WTC11 (cell line): ENCODE measurements around the gene VCAN. TPM values are rescaled to one million over a fixed set of nuclear protein-coding genes. Genes with fewer than 3 reads are reported as not detected.

Source experiments
- ATAC-seq: fragments of 200-7000 bp; cut with Tn5 transposase; 2 replicates; pipeline ENCODE4 v1.10.0; 2021; ENCODE audit warnings: mild to moderate bottlenecking, moderate library complexity
- CTCF ChIA-PET: fragments of 300-600 bp; sonication (Branson Sonifier 250); formaldehyde crosslinking; loops from one replicate; lab custom pipeline; 2021; ENCODE audit warnings: antibody characterized with exemption; lab: Charles Lee
- POLR2A ChIA-PET: fragments of 350-600 bp; sonication (Branson Sonifier 250); formaldehyde crosslinking; loops from one replicate; lab custom pipeline; 2021; ENCODE audit warnings: antibody characterized with exemption; lab: Charles Lee
- DNase-seq: peaks from one replicate; pipeline ENCODE4 v3.0.0; 2021; ENCODE audit warnings: low spot score
- H3K27ac Mint-ChIP-seq: 2 replicates; pipeline ENCODE4 v1.8.0; 2021; ENCODE audit warnings: mixed read lengths
- H3K27me3 Mint-ChIP-seq: 2 replicates; pipeline ENCODE4 v1.8.0; 2021; ENCODE audit warnings: low read depth, mild to moderate bottlenecking, moderate library complexity, mixed read lengths
- H3K36me3 Mint-ChIP-seq: 2 replicates; pipeline ENCODE4 v1.8.0; 2021; ENCODE audit warnings: mixed read lengths
- H3K4me1 Mint-ChIP-seq: 2 replicates; pipeline ENCODE4 v1.8.0; 2022; ENCODE audit warnings: mixed read lengths
- H3K4me3 Mint-ChIP-seq: 2 replicates; pipeline ENCODE4 v1.8.0; 2021; ENCODE audit warnings: mild to moderate bottlenecking, moderate library complexity, mixed read lengths
- H3K9me3 Mint-ChIP-seq: 2 replicates; pipeline ENCODE4 v1.8.0; 2021; ENCODE audit warnings: mixed read lengths
- EMX1 ChIP-seq: fragments of 250-450 bp; sonication (Bioruptor Pico); IDR thresholded peaks from 2 replicates; pipeline ENCODE4 v1.8.0; 2021; ENCODE audit warnings: mild to moderate bottlenecking
- KAT7 ChIP-seq: sonication (generic); formaldehyde crosslinking; IDR thresholded peaks from 2 replicates; pipeline ENCODE4 v1.8.1; 2023; ENCODE audit warnings: missing genetic modification reagents, mild to moderate bottlenecking, borderline replicate concordance
- NFYB ChIP-seq: sonication (generic); formaldehyde crosslinking; conservative IDR thresholded peaks from 2 replicates; pipeline ENCODE4 v1.8.0; 2022; ENCODE audit warnings: low read depth, missing genetic modification reagents
- PRRX2 ChIP-seq: fragments of 250-450 bp; sonication (Bioruptor Pico); IDR thresholded peaks from 2 replicates; pipeline ENCODE4 v1.8.0; 2021; ENCODE audit warnings: mild to moderate bottlenecking
- ZBTB21 ChIP-seq: sonication (generic); formaldehyde crosslinking; IDR thresholded peaks from 2 replicates; pipeline ENCODE4 v1.8.1; 2023; ENCODE audit warnings: mild to moderate bottlenecking, missing genetic modification reagents, borderline replicate concordance
- total RNA-seq: library from RNA; stranded (reverse); gene quantifications from 3 replicates; pipeline ENCODE4 v1.2.3, GENCODE V29; 2021
- TF ChIP-seq, protein P1 (sequence below): sonication (generic); formaldehyde crosslinking; IDR thresholded peaks from 2 replicates; pipeline ENCODE4 v1.8.0; 2022; ENCODE audit warnings: mild to moderate bottlenecking, missing genetic modification reagents
- TF ChIP-seq, protein P2 (sequence below): fragments of 200-600 bp; IDR thresholded peaks from 2 replicates; pipeline ENCODE4 v1.8.0; 2022; ENCODE audit warnings: antibody characterized with exemption
- TF ChIP-seq, protein P3 (sequence below): sonication (generic); formaldehyde crosslinking; IDR thresholded peaks from 2 replicates; pipeline ENCODE4 v1.8.1; 2022; ENCODE audit warnings: mild to moderate bottlenecking, moderate library complexity, missing genetic modification reagents
- TF ChIP-seq, protein P4 (sequence below): sonication (generic); formaldehyde crosslinking; IDR thresholded peaks from 2 replicates; pipeline ENCODE4 v1.8.1; 2022; ENCODE audit warnings: low read depth, mild to moderate bottlenecking, moderate library complexity, missing genetic modification reagents, borderline replicate concordance
- TF ChIP-seq, protein P5 (sequence below): sonication (generic); formaldehyde crosslinking; conservative IDR thresholded peaks from 2 replicates; pipeline ENCODE4 v1.8.1; 2023; ENCODE audit warnings: mild to moderate bottlenecking, low read depth, missing genetic modification reagents, moderate library complexity

VCAN gene
- total RNA-seq, 1 experiment from 2014 or later = 276 TPM

DNA sequence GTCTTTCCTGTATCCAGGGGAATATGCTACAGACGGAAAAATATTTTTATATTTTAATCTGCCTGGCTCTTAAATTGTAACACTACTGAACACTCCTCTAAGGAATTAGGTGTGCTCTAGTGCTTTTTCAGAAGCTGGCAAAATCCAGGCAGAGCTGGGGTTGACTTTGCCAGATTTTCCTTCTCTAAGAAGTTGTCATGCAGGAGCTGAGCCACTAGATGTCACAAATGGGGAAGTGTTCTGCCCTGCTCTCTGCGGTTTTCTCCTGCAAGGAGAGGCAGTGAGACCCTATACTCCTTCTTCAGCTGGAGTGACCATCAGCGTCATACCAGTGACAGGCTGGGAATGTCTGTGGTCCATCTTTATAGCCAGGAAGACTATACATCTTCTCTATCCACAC is 136.6 kb downstream of the VCAN start:
- ChIA-PET POLR2A (no interaction called here), CTCF (interaction anchor here (0.5 to 1.6 kb wide), 21 partner anchors 9 to 1296 kb away, joined by 3 to 9 read pairs (median 4); partner anchors contain the start of gene HAPLN1)
- no peaks in the 10 kb centered on the region for H3K36me3 Mint-ChIP-seq
- H3K27ac Mint-ChIP-seq = no peak overlapping the region
- H3K27me3 Mint-ChIP-seq = no peaks in the 10 kb centered on the region
- no peak overlapping the region for H3K4me3 Mint-ChIP-seq
- TF ChIP-seq, protein P1, sequence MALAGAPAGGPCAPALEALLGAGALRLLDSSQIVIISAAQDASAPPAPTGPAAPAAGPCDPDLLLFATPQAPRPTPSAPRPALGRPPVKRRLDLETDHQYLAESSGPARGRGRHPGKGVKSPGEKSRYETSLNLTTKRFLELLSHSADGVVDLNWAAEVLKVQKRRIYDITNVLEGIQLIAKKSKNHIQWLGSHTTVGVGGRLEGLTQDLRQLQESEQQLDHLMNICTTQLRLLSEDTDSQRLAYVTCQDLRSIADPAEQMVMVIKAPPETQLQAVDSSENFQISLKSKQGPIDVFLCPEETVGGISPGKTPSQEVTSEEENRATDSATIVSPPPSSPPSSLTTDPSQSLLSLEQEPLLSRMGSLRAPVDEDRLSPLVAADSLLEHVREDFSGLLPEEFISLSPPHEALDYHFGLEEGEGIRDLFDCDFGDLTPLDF = no peak
- no peak for TF ChIP-seq EMX1 (CRISPR knock-in tag)
- no peak for TF ChIP-seq ZBTB21 (CRISPR knock-in tag)
- TF ChIP-seq, protein P2, sequence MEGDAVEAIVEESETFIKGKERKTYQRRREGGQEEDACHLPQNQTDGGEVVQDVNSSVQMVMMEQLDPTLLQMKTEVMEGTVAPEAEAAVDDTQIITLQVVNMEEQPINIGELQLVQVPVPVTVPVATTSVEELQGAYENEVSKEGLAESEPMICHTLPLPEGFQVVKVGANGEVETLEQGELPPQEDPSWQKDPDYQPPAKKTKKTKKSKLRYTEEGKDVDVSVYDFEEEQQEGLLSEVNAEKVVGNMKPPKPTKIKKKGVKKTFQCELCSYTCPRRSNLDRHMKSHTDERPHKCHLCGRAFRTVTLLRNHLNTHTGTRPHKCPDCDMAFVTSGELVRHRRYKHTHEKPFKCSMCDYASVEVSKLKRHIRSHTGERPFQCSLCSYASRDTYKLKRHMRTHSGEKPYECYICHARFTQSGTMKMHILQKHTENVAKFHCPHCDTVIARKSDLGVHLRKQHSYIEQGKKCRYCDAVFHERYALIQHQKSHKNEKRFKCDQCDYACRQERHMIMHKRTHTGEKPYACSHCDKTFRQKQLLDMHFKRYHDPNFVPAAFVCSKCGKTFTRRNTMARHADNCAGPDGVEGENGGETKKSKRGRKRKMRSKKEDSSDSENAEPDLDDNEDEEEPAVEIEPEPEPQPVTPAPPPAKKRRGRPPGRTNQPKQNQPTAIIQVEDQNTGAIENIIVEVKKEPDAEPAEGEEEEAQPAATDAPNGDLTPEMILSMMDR = peak; percentile 36; the same call in 1 of the 2 replicates
- no peak for TF ChIP-seq PRRX2 (CRISPR knock-in tag)
- peaks cover 23% of the 10 kb centered on the region for H3K4me1 Mint-ChIP-seq
- ATAC-seq (peak; percentile 96), DNase-seq (peak; percentile 63)
- H3K9me3 Mint-ChIP-seq = peaks cover 10% of the 10 kb centered on the region

DNA sequence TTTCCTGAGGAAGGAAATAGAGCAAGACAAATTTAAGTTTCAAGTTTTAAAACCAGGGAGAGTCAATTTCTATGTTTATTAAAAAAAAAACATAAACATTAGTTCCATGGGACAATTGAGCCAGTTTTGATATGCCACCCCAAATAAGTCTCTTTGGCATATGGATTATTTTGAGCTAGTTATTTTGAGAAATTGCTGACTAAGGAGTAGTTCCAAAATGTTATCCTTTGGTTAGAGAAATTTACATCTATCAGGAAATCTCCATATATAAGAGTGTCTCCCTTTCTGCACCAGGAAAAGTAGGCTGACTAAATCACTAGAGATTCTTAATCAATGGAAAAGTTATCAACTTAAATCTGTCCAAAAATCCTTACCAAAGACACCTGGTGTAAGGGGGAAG is 143.3 kb downstream of the VCAN start:
- Mint-ChIP-seq H3K9me3 (peaks cover 34% of the 10 kb centered on the region), H3K4me3 (no peak overlapping the region), H3K36me3 (peaks cover 21% of the 10 kb centered on the region), H3K27me3 (no peaks in the 10 kb centered on the region), H3K27ac (no peak overlapping the region), H3K4me1 (peaks cover 6% of the 10 kb centered on the region)
- TF ChIP-seq, protein P3, sequence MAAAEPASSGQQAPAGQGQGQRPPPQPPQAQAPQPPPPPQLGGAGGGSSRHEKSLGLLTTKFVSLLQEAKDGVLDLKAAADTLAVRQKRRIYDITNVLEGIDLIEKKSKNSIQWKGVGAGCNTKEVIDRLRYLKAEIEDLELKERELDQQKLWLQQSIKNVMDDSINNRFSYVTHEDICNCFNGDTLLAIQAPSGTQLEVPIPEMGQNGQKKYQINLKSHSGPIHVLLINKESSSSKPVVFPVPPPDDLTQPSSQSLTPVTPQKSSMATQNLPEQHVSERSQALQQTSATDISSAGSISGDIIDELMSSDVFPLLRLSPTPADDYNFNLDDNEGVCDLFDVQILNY (CRISPR knock-in tag) = no peak
- TF ChIP-seq, protein P4, sequence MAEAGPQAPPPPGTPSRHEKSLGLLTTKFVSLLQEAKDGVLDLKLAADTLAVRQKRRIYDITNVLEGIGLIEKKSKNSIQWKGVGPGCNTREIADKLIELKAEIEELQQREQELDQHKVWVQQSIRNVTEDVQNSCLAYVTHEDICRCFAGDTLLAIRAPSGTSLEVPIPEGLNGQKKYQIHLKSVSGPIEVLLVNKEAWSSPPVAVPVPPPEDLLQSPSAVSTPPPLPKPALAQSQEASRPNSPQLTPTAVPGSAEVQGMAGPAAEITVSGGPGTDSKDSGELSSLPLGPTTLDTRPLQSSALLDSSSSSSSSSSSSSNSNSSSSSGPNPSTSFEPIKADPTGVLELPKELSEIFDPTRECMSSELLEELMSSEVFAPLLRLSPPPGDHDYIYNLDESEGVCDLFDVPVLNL (CRISPR knock-in tag) = no peak
- ChIA-PET POLR2A (no interaction called here), CTCF (interaction anchor here (1.1 kb wide), 1 partner anchor 9 kb away, joined by 3 read pairs; no protein-coding TSS in a partner anchor)
- ATAC-seq (no peak), DNase-seq (no peak)

DNA sequence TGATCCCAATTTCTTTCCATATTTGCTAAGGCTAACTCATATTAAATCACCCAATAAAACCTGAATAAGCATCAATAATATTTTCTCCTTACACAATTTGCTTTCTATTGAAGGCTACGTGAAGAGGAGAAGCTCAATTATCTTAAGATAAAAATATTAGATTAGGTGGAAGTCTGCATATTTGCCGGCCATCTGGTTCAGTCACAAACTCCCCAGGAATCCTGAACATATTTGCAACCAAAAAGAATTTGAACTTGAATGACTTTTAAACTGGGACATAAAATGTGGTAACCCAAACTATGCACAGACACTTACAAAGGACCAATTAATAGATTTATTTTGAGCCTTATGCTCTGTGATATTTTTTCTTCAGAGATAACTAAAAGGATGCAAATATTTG is 156.8 kb downstream of the VCAN start:
- H3K27me3 Mint-ChIP-seq = no peaks in the 10 kb centered on the region
- POLR2A ChIA-PET = no interaction called here
- ATAC-seq (no peak), DNase-seq (no peak)
- H3K36me3 Mint-ChIP-seq = no peaks in the 10 kb centered on the region
- CTCF ChIA-PET = no interaction called here
- H3K27ac Mint-ChIP-seq = no peak overlapping the region
- H3K4me3 Mint-ChIP-seq = no peak overlapping the region
- H3K9me3 Mint-ChIP-seq = peaks cover 3% of the 10 kb centered on the region; the same call in 1 of the 2 replicates
- H3K4me1 Mint-ChIP-seq = peaks cover 14% of the 10 kb centered on the region
- TF ChIP-seq NFYB (CRISPR knock-in tag) (no peak), KAT7 (CRISPR knock-in tag) (no peak)
- TF ChIP-seq, protein P5, sequence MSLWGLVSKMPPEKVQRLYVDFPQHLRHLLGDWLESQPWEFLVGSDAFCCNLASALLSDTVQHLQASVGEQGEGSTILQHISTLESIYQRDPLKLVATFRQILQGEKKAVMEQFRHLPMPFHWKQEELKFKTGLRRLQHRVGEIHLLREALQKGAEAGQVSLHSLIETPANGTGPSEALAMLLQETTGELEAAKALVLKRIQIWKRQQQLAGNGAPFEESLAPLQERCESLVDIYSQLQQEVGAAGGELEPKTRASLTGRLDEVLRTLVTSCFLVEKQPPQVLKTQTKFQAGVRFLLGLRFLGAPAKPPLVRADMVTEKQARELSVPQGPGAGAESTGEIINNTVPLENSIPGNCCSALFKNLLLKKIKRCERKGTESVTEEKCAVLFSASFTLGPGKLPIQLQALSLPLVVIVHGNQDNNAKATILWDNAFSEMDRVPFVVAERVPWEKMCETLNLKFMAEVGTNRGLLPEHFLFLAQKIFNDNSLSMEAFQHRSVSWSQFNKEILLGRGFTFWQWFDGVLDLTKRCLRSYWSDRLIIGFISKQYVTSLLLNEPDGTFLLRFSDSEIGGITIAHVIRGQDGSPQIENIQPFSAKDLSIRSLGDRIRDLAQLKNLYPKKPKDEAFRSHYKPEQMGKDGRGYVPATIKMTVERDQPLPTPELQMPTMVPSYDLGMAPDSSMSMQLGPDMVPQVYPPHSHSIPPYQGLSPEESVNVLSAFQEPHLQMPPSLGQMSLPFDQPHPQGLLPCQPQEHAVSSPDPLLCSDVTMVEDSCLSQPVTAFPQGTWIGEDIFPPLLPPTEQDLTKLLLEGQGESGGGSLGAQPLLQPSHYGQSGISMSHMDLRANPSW = no peak

Other genes with a start within 250 kb of the VCAN start
- gene HAPLN1, start 249.1 kb downstream of the VCAN start, total RNA-seq = 5.3 to 9.4 TPM (median 7.6 TPM) in 3 replicates